ENCODE measurements around the gene BABAM2.

- TF ChIP-seq ZNF24 (IDR thresholded peaks at IDR 0.05) (no peak), POLR2A (IDR thresholded peaks at IDR 0.05; ENCODE audit: low read depth, low read length) (no peak), STAT3 (IDR thresholded peaks at IDR 0.05; ENCODE audit: low read depth, low read length) (no peak), CTCF (IDR thresholded peaks at IDR 0.05 in 2 of 3, conservative IDR thresholded peaks at IDR 0.05 in 1 of 3; ENCODE audit: control insufficient read depth in 2 of 3, extremely low read depth in 1 of 3, insufficient read depth in 1 of 3, low read depth in 3 of 3, low read length in 3 of 3) (no peak), REST (IDR thresholded peaks at IDR 0.05; ENCODE audit: low read depth, low read length) (no peak), HDAC2 (IDR thresholded peaks at IDR 0.05) (no peak), SIN3A (IDR thresholded peaks at IDR 0.05; ENCODE audit: low read depth, low read length) (no peak), ZSCAN29 (IDR thresholded peaks at IDR 0.05) (no peak), KAT2A (conservative IDR thresholded peaks at IDR 0.05; ENCODE audit: control insufficient read depth, low read depth, low read length) (no peak)
Observed at GRCh38 chr2:28155086-28155485, 264.6 kb downstream of the BABAM2 start.
